Peyer's patch (tissue), 4 donors: ENCODE data around the gene TIMM8A.

Source experiments
- CTCF ChIP-seq, 6 experiments: fragments of 450-650 bp in 4 of 6; fragments of 200-600 bp in 2 of 6; sonication (generic) in 1 of 6; IDR thresholded peaks; one replicate each; pipeline ENCODE4 v1.5.1; 2017 to 2019; ENCODE audit warnings: antibody characterized with exemption in 6 of 6, mild to moderate bottlenecking in 3 of 6, moderate library complexity in 1 of 6
- POLR2A ChIP-seq, 2 donors: fragments of 450-650 bp; IDR thresholded peaks; one replicate each; pipeline ENCODE4 v1.5.1; 2017; ENCODE audit warnings: antibody characterized with exemption in 2 of 2, mild to moderate bottlenecking in 2 of 2, moderate library complexity in 2 of 2

- no peak for TF ChIP-seq CTCF (IDR thresholded peaks at IDR 0.05)
- TF ChIP-seq POLR2A (IDR thresholded peaks at IDR 0.05) = no peak
Observed at GRCh38 chrX:101347859-101348451, 587 bp downstream of the TIMM8A start.
